GM18873 (cell line): ENCODE measurements around the gene ZBTB45.

ENCODE experiments used
- ATAC-seq: cut with Tn5 transposase; IDR thresholded peaks from one replicate; pipeline ENCODE4 v1.9.1; 2021; ENCODE audit warnings: mild to moderate bottlenecking, moderate library complexity, moderate number of reproducible peaks; ENCODE audit not compliant: unreplicated experiment, low FRiP score

The ZBTB45 gene

GRCh38 chr19:58555369-58555885 is 35.8 kb upstream of the ZBTB45 start:
- no peak for ATAC-seq

- peak; percentile 26 for ATAC-seq
Observed at GRCh38 chr19:58554494-58555368, 35.1 kb upstream of the ZBTB45 start, which contains the start of gene CHMP2A. Gene CHMP2A (minus strand): TSS chr19:58555105. CDS start chr19:58554212, 893 bp downstream.

- ATAC-seq = no peak
Observed at GRCh38 chr19:58553799-58554493, 34.3 kb upstream of the ZBTB45 start.

- no peak for ATAC-seq
Observed at GRCh38 chr19:58552655-58553054, 33.0 kb upstream of the ZBTB45 start.

- ATAC-seq = no peak
Observed at GRCh38 chr19:58551577-58552471, 32.2 kb upstream of the ZBTB45 start.

GRCh38 chr19:58551123-58551497 is 31.5 kb upstream of the ZBTB45 start:
- ATAC-seq = no peak

GRCh38 chr19:58550362-58551122 is 30.9 kb upstream of the ZBTB45 start:
- no peak for ATAC-seq

- ATAC-seq = no peak
Observed at GRCh38 chr19:58549664-58550361, 30.2 kb upstream of the ZBTB45 start.

GRCh38 chr19:58548859-58549663 is 29.5 kb upstream of the ZBTB45 start:
- no peak for ATAC-seq

- ATAC-seq = no peak
Observed at GRCh38 chr19:58547323-58548312, 28.0 kb upstream of the ZBTB45 start.

GRCh38 chr19:58546019-58546530 is 26.5 kb upstream of the ZBTB45 start:
- ATAC-seq = no peak

- no peak for ATAC-seq
Observed at GRCh38 chr19:58545286-58546018, 25.8 kb upstream of the ZBTB45 start.

GRCh38 chr19:58544591-58545285 is 25.1 kb upstream of the ZBTB45 start:
- peak; percentile 39 for ATAC-seq

GRCh38 chr19:58543826-58544590 is 24.4 kb upstream of the ZBTB45 start, which contains the start of gene TRIM28:
Gene TRIM28 (plus strand): TSS chr19:58544064. CDS start chr19:58544758, 694 bp downstream.
- peak; percentile 84 for ATAC-seq
